H1 (cell line): Measurements from ENCODE around the gene ACSL4. TPM values are rescaled to one million over a fixed set of nuclear protein-coding genes. Genes with fewer than 3 reads are reported as not detected.
"Not testable (repeated sequence)": the region's sequence is repeated elsewhere in the genome, so short reads cannot be mapped to it uniquely, and the experiment has no call there.

Source experiments
- CTCF ChIA-PET: fragments of 300-600 bp; sonication (Branson Sonifier 250); formaldehyde crosslinking; loops from one replicate; lab custom pipeline; 2021; ENCODE audit not compliant: partially characterized antibody; lab: Charles Lee
- POLR2A ChIA-PET: fragments of 300-600 bp; sonication (Branson Sonifier 250); formaldehyde crosslinking; loops from one replicate; lab custom pipeline; 2021; ENCODE audit warnings: inconsistent platforms; ENCODE audit not compliant: partially characterized antibody; lab: Charles Lee
- DNase-seq, 2 experiments: peaks; one replicate each; pipeline versions ENCODE4 v3.0.0 to v3.0.0-alpha.2; 2010 to 2022; ENCODE audit warnings: low spot score in 2 of 2, low read depth in 1 of 2, mixed read lengths in 1 of 2
- FAIRE-seq: peaks from 2 replicates; lab custom pipeline; 2011; peaks lifted over from hg19 to GRCh38; lab: Jason Lieb, UNC
- H2AFZ ChIP-seq: 2 replicates; pipeline ENCODE4 v1.8.1; 2012; ENCODE audit warnings: low read length, inconsistent platforms
- H2AK5ac ChIP-seq: 2 replicates; pipeline ENCODE4 v1.6.1; 2013; ENCODE audit warnings: low read depth, low read length
- H2BK120ac ChIP-seq: replicated peaks from 2 replicates; pipeline ENCODE3; 2013; ENCODE audit warnings: low read depth, low read length, inconsistent platforms
- H2BK12ac ChIP-seq: 2 replicates; pipeline ENCODE4 v1.6.1; 2013; ENCODE audit warnings: low read depth, low read length
- H2BK15ac ChIP-seq: 2 replicates; pipeline ENCODE4 v1.6.1; 2013; ENCODE audit warnings: low read length
- H2BK20ac ChIP-seq: 2 replicates; pipeline ENCODE4 v1.6.1; 2013; ENCODE audit warnings: low read length
- H2BK5ac ChIP-seq: 2 replicates; pipeline ENCODE4 v1.6.1; 2013; ENCODE audit warnings: low read depth, low read length
- H3K14ac ChIP-seq: 2 replicates; pipeline ENCODE4 v1.6.1; 2013; ENCODE audit warnings: inconsistent platforms; ENCODE audit not compliant: insufficient read length
- H3K18ac ChIP-seq: 2 replicates; pipeline ENCODE4 v1.6.1; 2013; ENCODE audit warnings: low read length; ENCODE audit errors: extremely low read depth
- H3K23ac ChIP-seq: 2 replicates; pipeline ENCODE4 v1.6.1; 2013; ENCODE audit warnings: inconsistent platforms; ENCODE audit not compliant: insufficient read length
- H3K23me2 ChIP-seq: 2 replicates; pipeline ENCODE4 v1.6.1; 2013; ENCODE audit warnings: low read depth, low read length
- H3K27ac ChIP-seq: 2 replicates; pipeline ENCODE4 v1.6.1; 2011; ENCODE audit warnings: low read depth, low read length, inconsistent platforms
- H3K27me3 ChIP-seq, 4 experiments: replicated peaks in 1 of 4; 1 replicate in 1 of 4; 2 replicates in 3 of 4; pipeline versions ENCODE4 v1.6.1 to v1.8.1; 2011 to 2013; ENCODE audit warnings: low read length in 3 of 4, mild to moderate bottlenecking in 3 of 4, inconsistent platforms in 2 of 4, mixed read lengths in 2 of 4, moderate library complexity in 1 of 4; ENCODE audit not compliant: control insufficient read depth in 3 of 4, insufficient read depth in 3 of 4; ENCODE audit errors: extremely low read depth in 1 of 4
- H3K36me3 ChIP-seq, 4 experiments: 2 replicates each; pipeline versions ENCODE4 v1.6.1 to v1.8.1; 2011 to 2013; ENCODE audit warnings: mild to moderate bottlenecking in 4 of 4, low read length in 3 of 4, moderate library complexity in 2 of 4, control low read depth in 1 of 4, inconsistent platforms in 1 of 4; ENCODE audit not compliant: insufficient read depth in 4 of 4, control insufficient read depth in 2 of 4
- H3K4ac ChIP-seq: replicated peaks from 2 replicates; pipeline ENCODE3; 2013; ENCODE audit warnings: low read length, low read depth, mixed read lengths, inconsistent platforms; ENCODE audit not compliant: insufficient read length
- H3K4me1 ChIP-seq, 4 experiments: replicated peaks in 1 of 4; 1 replicate in 1 of 4; 2 replicates in 3 of 4; pipeline versions ENCODE4 v1.6.1 to v1.8.1; 2011 to 2013; ENCODE audit warnings: low read length in 3 of 4, inconsistent platforms in 2 of 4, mixed read lengths in 1 of 4; ENCODE audit not compliant: insufficient read depth in 4 of 4, control insufficient read depth in 3 of 4
- H3K4me2 ChIP-seq, 2 experiments: 2 replicates each; pipeline versions ENCODE4 v1.6.1 to v1.8.1; 2011 to 2013; ENCODE audit warnings: low read depth in 2 of 2, low read length in 2 of 2, control low read depth in 1 of 2, inconsistent platforms in 1 of 2, mild to moderate bottlenecking in 1 of 2; ENCODE audit not compliant: insufficient read depth in 1 of 2
- H3K4me3 ChIP-seq, 4 experiments: fragments of 200-600, 300-600 bp in 1 of 4; sonication (generic), shearing (Covaris generic), sonication (Bioruptor Twin) in 1 of 4; 2 replicates each; pipeline versions ENCODE4 v1.5.1 to v1.8.1; 2011 to 2016; ENCODE audit warnings: low read length in 4 of 4, low read depth in 3 of 4, control low read depth in 2 of 4, inconsistent platforms in 2 of 4, mild to moderate bottlenecking in 2 of 4, mixed read lengths in 1 of 4, moderate library complexity in 1 of 4; ENCODE audit not compliant: insufficient read depth in 2 of 4; ENCODE audit errors: extremely low read depth in 1 of 4
- H3K56ac ChIP-seq: replicated peaks from 2 replicates; pipeline ENCODE3; 2013; ENCODE audit warnings: low read depth, mild to moderate bottlenecking, mixed read lengths, low read length, inconsistent platforms; ENCODE audit not compliant: insufficient read length
- H3K79me1 ChIP-seq: 2 replicates; pipeline ENCODE4 v1.6.1; 2013; ENCODE audit warnings: low read depth, low read length, control low read depth
- H3K79me2 ChIP-seq, 2 experiments: 2 replicates each; pipeline versions ENCODE4 v1.6.1 to v1.8.1; 2012 to 2013; ENCODE audit warnings: low read length in 2 of 2, mild to moderate bottlenecking in 2 of 2, inconsistent platforms in 1 of 2; ENCODE audit not compliant: insufficient read depth in 2 of 2, control insufficient read depth in 1 of 2
- H3K9ac ChIP-seq, 4 experiments: replicated peaks in 1 of 4; 1 replicate in 1 of 4; 2 replicates in 3 of 4; pipeline versions ENCODE4 v1.6.1 to v1.8.1; 2011 to 2013; ENCODE audit warnings: low read depth in 3 of 4, low read length in 3 of 4, control low read depth in 2 of 4, mild to moderate bottlenecking in 2 of 4, moderate library complexity in 2 of 4, inconsistent platforms in 1 of 4; ENCODE audit errors: extremely low read depth in 1 of 4
- H3K9me3 ChIP-seq, 2 experiments: 2 replicates each; pipeline versions ENCODE4 v1.6.1 to v1.8.1; 2012 to 2013; ENCODE audit warnings: mild to moderate bottlenecking in 2 of 2, moderate library complexity in 2 of 2, control low read depth in 1 of 2, inconsistent platforms in 1 of 2, low read depth in 1 of 2, low read length in 1 of 2, mixed read lengths in 1 of 2; ENCODE audit not compliant: insufficient read depth in 2 of 2
- H4K20me1 ChIP-seq, 2 experiments: replicated peaks in 1 of 2; 2 replicates each; pipeline versions ENCODE3 to v1.8.1; 2011 to 2013; ENCODE audit warnings: inconsistent platforms in 2 of 2, low read length in 2 of 2, mild to moderate bottlenecking in 1 of 2; ENCODE audit not compliant: insufficient read depth in 2 of 2, control insufficient read depth in 1 of 2
- H4K5ac ChIP-seq: 2 replicates; pipeline ENCODE4 v1.6.1; 2013; ENCODE audit warnings: low read length, low read depth, mixed read lengths, inconsistent platforms; ENCODE audit not compliant: insufficient read length
- H4K8ac ChIP-seq: 2 replicates; pipeline ENCODE4 v1.8.0; 2013; ENCODE audit warnings: mild to moderate bottlenecking, moderate library complexity, low read length, inconsistent platforms; ENCODE audit not compliant: insufficient read depth; ENCODE audit errors: extremely low read depth
- H4K91ac ChIP-seq: replicated peaks from 2 replicates; pipeline ENCODE3; 2013; ENCODE audit warnings: low read length, mixed read lengths, inconsistent platforms; ENCODE audit not compliant: insufficient read length
- JUN ChIP-seq: IDR thresholded peaks from 2 replicates; pipeline ENCODE4 v1.6.1; 2011; ENCODE audit warnings: low read depth, mild to moderate bottlenecking, improper control_type of control experiment, low read length
- WGBS, 2 experiments: shearing (Covaris generic) in 1 of 2; methylation state at CpG; one replicate each; pipeline versions ENCODE4 v1.1.6 to v1.1.7; 2013 to 2015; ENCODE audit warnings: low lambda C conversion rate in 2 of 2, mixed read lengths in 2 of 2, inconsistent platforms in 1 of 2, low coverage in 1 of 2, missing lambda C conversion rate in 1 of 2; ENCODE audit not compliant: insufficient replicate concordance in 2 of 2, insufficient coverage in 1 of 2, insufficient read length in 1 of 2; ENCODE audit errors: extremely low coverage in 1 of 2, missing lambda C conversion rate in 1 of 2; 5-methylcytosine and 5-hydroxymethylcytosine counted together
- polyA plus RNA-seq, 7 experiments: library from polyadenylated mRNA; depleted of rRNA in 3 of 7; stranded (reverse) in 5 of 7; unstranded in 2 of 7; fragments of >200 nt in 5 of 7; fragments of 200-250 nt in 2 of 7; gene quantifications; 1 replicate in 5 of 7; 2 replicates in 1 of 7; 4 replicates in 1 of 7; pipeline versions ENCODE4 v1.2.1 to v1.2.3, GENCODE V29; 2011 to 2013; ENCODE audit warnings: missing spikeins in 2 of 7, mixed read lengths in 2 of 7
- total RNA-seq: library from RNA; stranded (reverse); fragmentation: NEBNext Ultra II Directional; extraction: Animal tissue kit (Norgen Biotek cat#: 25700); gene quantifications from 2 replicates; pipeline ENCODE4 v1.2.1, GENCODE V29; 2021

The ACSL4 gene
- total and polyA plus RNA-seq, 2 of the 8 experiments (the other 6 are each of a cell fraction or from before 2014, with no cell fraction given): 11.3 to 47.0 TPM

GRCh38 chrX:109658391-109658790, 74.7 kb downstream of the ACSL4 start:
- WGBS, 2 experiments: 100% methylated on average over 1 of the region's 1 CpG; no CpG with 5 or more reads in 1 of the 2 experiments
- ChIA-PET POLR2A (no interaction called here), CTCF (no interaction called here)
- no peaks in the 10 kb centered on the region for H3K9me3 ChIP-seq
- no peak overlapping the region for H3K23ac ChIP-seq
- H3K56ac ChIP-seq: no peak overlapping the region
- no peaks in the 10 kb centered on the region for H4K20me1 ChIP-seq
- no peaks in the 10 kb centered on the region for H3K23me2 ChIP-seq
- no peaks in the 10 kb centered on the region for H3K4me1 ChIP-seq
- H4K8ac ChIP-seq: no peak overlapping the region
- no peak overlapping the region for H2AK5ac ChIP-seq
- H2BK15ac ChIP-seq: no peak overlapping the region
- H3K18ac ChIP-seq: no peak overlapping the region
- no peak for FAIRE-seq
- H3K79me1 ChIP-seq: no peaks in the 10 kb centered on the region
- no peak for TF ChIP-seq JUN
- TF ChIP-seq, all 59 proteins: peak for 0
- Histone ChIP-seq H3K4me3 (no peak overlapping the region), H2BK20ac (no peak overlapping the region), H2BK5ac (no peak overlapping the region), H3K27me3 (no peaks in the 10 kb centered on the region), H4K91ac (no peak overlapping the region), H3K36me3 (peaks cover 0 to 11% (median 7%) of the 10 kb centered on the region in 4 experiments; a peak in 5 of 8 replicates), H3K4me2 (no peak overlapping the region), H3K9ac (no peak overlapping the region), H3K79me2 (no peaks in the 10 kb centered on the region), H4K5ac (no peak overlapping the region), H3K14ac (no peak overlapping the region), H2BK12ac (no peak overlapping the region), H2BK120ac (no peak overlapping the region), H2AFZ (no peak overlapping the region), H3K27ac (no peak overlapping the region), H3K4ac (no peak overlapping the region)
- no peak for DNase-seq

DNA sequence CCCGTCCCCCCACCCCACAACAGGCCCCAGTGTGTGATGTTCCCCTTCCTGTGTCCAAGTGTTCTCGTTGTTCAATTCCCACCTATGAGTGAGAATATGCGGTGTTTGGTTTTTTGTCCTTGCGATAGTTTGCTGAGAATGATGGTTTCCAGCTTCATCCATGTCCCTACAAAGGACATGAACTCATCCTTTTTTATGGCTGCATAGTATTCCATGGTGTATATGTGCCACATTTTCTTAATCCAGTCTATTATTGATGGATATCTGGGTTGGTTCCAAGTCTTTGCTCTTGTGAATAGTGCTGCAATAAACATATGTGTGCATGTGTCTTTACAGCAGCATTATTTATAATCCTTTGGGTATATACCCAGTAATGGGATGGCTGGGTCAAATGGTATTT, 75.7 kb downstream of the ACSL4 start:
- H2BK20ac ChIP-seq, H2AFZ ChIP-seq, DNase-seq, H3K4me2 ChIP-seq, H3K36me3 ChIP-seq, H3K18ac ChIP-seq, H2BK120ac ChIP-seq, H3K27me3 ChIP-seq, H3K23ac ChIP-seq, H3K14ac ChIP-seq, H3K79me2 ChIP-seq, H2BK5ac ChIP-seq, H3K27ac ChIP-seq, H3K9me3 ChIP-seq, H2BK12ac ChIP-seq, H3K23me2 ChIP-seq, H3K4me3 ChIP-seq, H2AK5ac ChIP-seq, H3K4ac ChIP-seq, H3K9ac ChIP-seq, POLR2A ChIA-PET, H4K8ac ChIP-seq, FAIRE-seq, H3K4me1 ChIP-seq, H4K91ac ChIP-seq, H2BK15ac ChIP-seq, H4K5ac ChIP-seq, H3K56ac ChIP-seq, H4K20me1 ChIP-seq, H3K79me1 ChIP-seq: not testable (repeated sequence)
- CTCF ChIA-PET: interaction anchor here (0.6 kb wide), 1 partner anchor 121 kb away, joined by 5 read pairs; no protein-coding TSS in a partner anchor
- no CpG with 5 or more reads among the region's 4 CpGs for WGBS, 2 experiments
